Gastroesophageal sphincter (tissue), 2 donors: ENCODE measurements around the gene STK40.

Experiments
- POLR2A ChIP-seq, 2 donors: fragments of 450-650 bp; IDR thresholded peaks; one replicate each; pipeline ENCODE4 v1.6.1; 2017; ENCODE audit warnings: antibody characterized with exemption in 2 of 2, mild to moderate bottlenecking in 2 of 2, moderate library complexity in 1 of 2
- POLR2AphosphoS5 ChIP-seq: sonication (generic); formaldehyde crosslinking; IDR thresholded peaks from one replicate; pipeline ENCODE4 v1.6.1; 2017; ENCODE audit warnings: antibody characterized with exemption

- no peak for TF ChIP-seq POLR2AphosphoS5
- TF ChIP-seq POLR2A (IDR thresholded peaks at IDR 0.05) = no peak
Observed at GRCh38 chr1:36389999-36390398, 4.3 kb upstream of the STK40 start.
